Colonic mucosa (tissue), 4 donors: Measurements from ENCODE around the gene RGSL1. TPM values are rescaled to one million over a fixed set of nuclear protein-coding genes. Genes with fewer than 3 reads are reported as not detected.
A peak's percentile ranks its signal among the peaks of the same experiment; 100 is the strongest.

Experiments used
- DNase-seq: peaks from one replicate; pipeline ENCODE4 v3.0.0-alpha.2; 2020
- H3K27ac ChIP-seq: fragments of 200-600 bp; one replicate; pipeline ENCODE4 v1.8.0; 2021
- H3K27me3 ChIP-seq: fragments of 200-600 bp; one replicate; pipeline ENCODE4 v1.8.0; 2021
- H3K36me3 ChIP-seq: fragments of 200-600 bp; one replicate; pipeline ENCODE4 v1.8.0; 2021
- H3K4me1 ChIP-seq: fragments of 200-600 bp; one replicate; pipeline ENCODE4 v1.8.0; 2021; ENCODE audit warnings: mild to moderate bottlenecking
- H3K4me3 ChIP-seq: fragments of 200-600 bp; one replicate; pipeline ENCODE4 v1.8.0; 2021
- H3K9ac ChIP-seq, 2 donors: one replicate each; pipeline ENCODE4 v1.7.0; 2013; ENCODE audit warnings: control low read depth in 2 of 2, low read depth in 2 of 2, low read length in 2 of 2
- H3K9me3 ChIP-seq: fragments of 200-600 bp; one replicate; pipeline ENCODE4 v1.8.0; 2021
- intact Hi-C: fragments of 100-400 bp; cut with DNase I; formaldehyde crosslinking; loops from one replicate; pipeline ENCODE4 v1.14.1; 2022
- total RNA-seq, 2 donors: library from RNA; stranded (reverse); fragmentation: NEBNext Ultra II Directional in 1 of 2; extraction: Animal tissue kit (Norgen Biotek cat#: 25700) in 1 of 2; gene quantifications; one replicate each; pipeline ENCODE4 v1.2.1, GENCODE V29; 2021
- TF ChIP-seq, protein P1 (sequence below): fragments of 200-600 bp; IDR thresholded peaks from one replicate; pipeline ENCODE4 v1.8.0; 2022; ENCODE audit warnings: antibody characterized with exemption, mild to moderate bottlenecking
- donor health status: healthy.
- donor health status: DM: no; HTN: no; CAD: no.
- donor health status: DM: no; HTN: no; CAD: no.

The RGSL1 gene
- total RNA-seq, 2 donors from 2014 or later, result not detected

DNA sequence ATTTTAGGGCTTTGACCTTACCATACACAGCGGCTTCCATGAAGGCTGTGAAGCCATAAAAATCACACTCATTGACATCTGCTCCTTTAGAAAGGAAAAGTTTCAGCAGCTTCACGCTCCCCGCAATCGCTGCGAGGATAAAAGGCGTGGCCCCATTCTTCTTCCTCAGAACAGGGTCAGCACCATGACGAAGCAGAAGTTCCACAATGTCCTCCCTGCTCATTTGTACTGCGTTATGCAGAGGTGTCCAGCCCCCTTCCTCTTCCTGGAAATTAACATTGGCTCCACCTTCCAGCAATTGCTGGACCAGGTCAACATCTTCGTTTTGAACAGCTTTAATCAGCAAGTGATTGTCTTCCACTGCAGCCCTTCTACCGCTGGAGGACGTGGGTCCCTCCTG is 136.4 kb downstream of the RGSL1 start:
- H3K36me3 ChIP-seq, result no peaks in the 10 kb centered on the region

GRCh38 chr1:182587093-182587492 is 137.1 kb downstream of the RGSL1 start:
- H3K4me1 ChIP-seq, result peaks cover 7% of the 10 kb centered on the region
- H3K27me3 ChIP-seq, result no peaks in the 10 kb centered on the region
- TF ChIP-seq, protein P1, sequence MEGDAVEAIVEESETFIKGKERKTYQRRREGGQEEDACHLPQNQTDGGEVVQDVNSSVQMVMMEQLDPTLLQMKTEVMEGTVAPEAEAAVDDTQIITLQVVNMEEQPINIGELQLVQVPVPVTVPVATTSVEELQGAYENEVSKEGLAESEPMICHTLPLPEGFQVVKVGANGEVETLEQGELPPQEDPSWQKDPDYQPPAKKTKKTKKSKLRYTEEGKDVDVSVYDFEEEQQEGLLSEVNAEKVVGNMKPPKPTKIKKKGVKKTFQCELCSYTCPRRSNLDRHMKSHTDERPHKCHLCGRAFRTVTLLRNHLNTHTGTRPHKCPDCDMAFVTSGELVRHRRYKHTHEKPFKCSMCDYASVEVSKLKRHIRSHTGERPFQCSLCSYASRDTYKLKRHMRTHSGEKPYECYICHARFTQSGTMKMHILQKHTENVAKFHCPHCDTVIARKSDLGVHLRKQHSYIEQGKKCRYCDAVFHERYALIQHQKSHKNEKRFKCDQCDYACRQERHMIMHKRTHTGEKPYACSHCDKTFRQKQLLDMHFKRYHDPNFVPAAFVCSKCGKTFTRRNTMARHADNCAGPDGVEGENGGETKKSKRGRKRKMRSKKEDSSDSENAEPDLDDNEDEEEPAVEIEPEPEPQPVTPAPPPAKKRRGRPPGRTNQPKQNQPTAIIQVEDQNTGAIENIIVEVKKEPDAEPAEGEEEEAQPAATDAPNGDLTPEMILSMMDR, result no peak
- no peak overlapping the region for H3K27ac ChIP-seq
- DNase-seq, result no peak
- H3K9me3 ChIP-seq, result no peaks in the 10 kb centered on the region
- no peak overlapping the region for H3K9ac ChIP-seq
- intact Hi-C loops, result no loop called here
- H3K4me3 ChIP-seq, result no peak overlapping the region
- H3K36me3 ChIP-seq, result no peaks in the 10 kb centered on the region

More for the DNA sequence above, 136.4 kb downstream of the RGSL1 start:
- no peak overlapping the region for H3K27ac ChIP-seq
- H3K27me3 ChIP-seq, result no peaks in the 10 kb centered on the region
- H3K4me3 ChIP-seq, result no peak overlapping the region
- no peaks in the 10 kb centered on the region for H3K9me3 ChIP-seq
- DNase-seq, result peak; percentile 16
- intact Hi-C loops, result no loop called here
- TF ChIP-seq, protein P1, result no peak
- H3K4me1 ChIP-seq, result peaks cover 7% of the 10 kb centered on the region
- no peak overlapping the region for H3K9ac ChIP-seq

DNA sequence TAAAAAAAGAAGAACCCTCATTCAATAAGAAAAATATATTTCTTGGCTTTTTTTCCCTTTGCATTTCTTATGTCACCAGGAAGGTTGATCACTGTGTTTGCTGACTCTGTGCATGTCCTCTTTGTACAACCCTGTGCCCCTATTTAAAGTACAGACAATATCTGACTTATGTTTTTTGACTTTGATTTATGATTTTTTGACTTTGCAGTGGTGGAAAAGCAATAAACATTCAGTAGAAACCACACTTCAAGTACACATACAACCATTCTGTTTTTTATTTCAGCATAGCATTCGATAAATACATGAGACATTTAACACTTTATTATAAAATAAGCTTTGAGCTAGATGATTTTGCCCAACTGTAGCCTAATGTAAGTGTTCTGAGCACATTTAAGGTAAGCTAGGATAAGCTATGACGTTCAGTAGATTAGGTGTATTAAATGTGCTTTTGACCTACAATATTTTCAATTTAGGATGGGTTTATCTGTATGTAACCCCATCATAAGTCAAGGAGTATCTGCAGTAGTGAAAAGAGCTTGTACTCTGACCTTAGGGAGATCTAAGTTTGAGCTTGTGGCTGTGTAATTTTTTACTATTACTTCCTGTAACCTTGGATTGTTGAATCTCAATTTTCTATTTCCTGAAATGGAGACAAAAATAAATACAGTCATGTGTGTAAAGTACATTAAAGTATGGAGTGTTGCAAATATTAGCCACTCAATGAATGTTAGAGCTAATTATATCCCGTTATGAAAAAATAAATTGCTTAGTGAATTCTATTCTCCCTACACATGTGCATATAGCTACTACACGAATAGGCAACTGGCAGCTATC is 137.9 kb downstream of the RGSL1 start:
- peak overlapping the region; percentile 91 to 92 for H3K9ac ChIP-seq
- intact Hi-C loops, result no loop called here

DNA sequence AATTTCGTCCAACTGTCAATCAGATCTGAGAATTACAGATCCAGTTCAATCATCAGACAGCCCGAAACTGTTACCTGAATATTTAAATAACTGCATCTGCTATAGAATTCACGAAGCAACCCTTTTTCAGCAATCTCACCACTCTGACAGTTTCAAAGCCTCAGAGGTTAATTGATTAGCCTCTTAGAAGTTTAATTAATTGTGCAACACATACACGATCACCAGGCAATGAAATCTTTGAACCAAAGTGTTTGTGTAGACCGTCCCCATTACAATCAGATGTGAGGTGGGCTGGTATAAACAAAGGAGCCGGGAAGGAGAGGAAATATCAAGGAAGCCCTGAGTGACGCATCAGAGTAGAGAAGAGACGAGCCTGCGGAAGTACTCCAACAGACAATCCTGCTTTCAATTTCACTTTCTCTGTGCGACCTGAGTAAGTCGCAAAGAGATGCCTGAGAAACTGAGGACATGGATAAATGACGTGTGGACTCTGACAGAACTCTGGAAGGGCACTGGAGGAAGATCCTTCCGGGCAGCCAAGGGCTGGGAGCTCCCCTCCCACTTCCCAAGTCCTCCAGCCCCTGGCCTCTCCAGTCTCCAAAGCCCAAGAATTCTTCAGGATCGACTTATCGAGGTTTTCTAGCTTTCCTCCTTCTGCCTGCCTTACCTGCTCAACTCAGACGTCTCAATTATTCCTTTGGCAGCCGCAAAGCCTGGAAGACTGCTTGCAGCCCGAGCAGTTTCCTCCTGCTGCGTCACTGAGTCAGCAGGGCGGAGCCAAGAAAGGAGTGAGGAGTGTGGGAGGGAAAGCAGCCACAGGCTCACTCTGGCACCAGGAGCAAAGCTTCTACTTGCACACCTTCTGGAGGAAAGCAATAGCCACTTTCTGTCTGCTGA is 138.8 kb downstream of the RGSL1 start, which contains the start of gene RNASEL:
TSS of gene RNASEL (minus strand) at position 757 of the 897 bp plus-strand sequence. CDS start 2,450 bp downstream, outside the sequence.
- peak within 1 kb of the TSS; percentile 58 for H3K4me3 ChIP-seq
- intact Hi-C loops, result no loop called here
- peak; percentile 87 for DNase-seq

More for the DNA sequence above, 137.9 kb downstream of the RGSL1 start:
- Histone ChIP-seq H3K36me3 (no peaks in the 10 kb centered on the region), H3K27ac (peak overlapping the region; percentile 98), H3K4me1 (peaks cover 7% of the 10 kb centered on the region), H3K9me3 (no peaks in the 10 kb centered on the region), H3K27me3 (no peaks in the 10 kb centered on the region), H3K4me3 (peak overlapping the region; percentile 58)
- TF ChIP-seq, protein P1, result no peak
- peak; percentile 9 for DNase-seq

DNA sequence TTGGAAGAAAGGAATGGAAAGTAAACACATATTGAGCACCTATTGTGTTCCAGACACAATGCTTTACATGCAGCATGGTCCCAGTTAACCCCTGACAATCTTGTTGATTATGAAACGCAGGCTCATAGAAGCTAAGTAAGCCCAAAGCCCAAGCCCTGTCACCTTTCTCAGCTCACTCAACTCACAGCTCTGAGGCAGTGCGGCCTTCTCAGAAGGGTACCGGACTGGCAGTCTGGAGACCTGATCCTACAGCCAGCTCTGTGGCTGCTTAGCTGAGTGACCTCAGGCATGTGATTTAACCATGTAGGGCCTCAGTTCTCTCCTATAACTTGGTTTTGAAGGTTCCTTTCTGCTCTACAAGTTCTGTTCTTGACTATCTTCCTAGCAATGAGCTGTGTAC is 139.6 kb downstream of the RGSL1 start:
- Histone ChIP-seq H3K27me3 (no peaks in the 10 kb centered on the region), H3K4me1 (peaks cover 7% of the 10 kb centered on the region), H3K9ac (peak overlapping the region in 1 of 2 donors; percentile 91), H3K9me3 (no peaks in the 10 kb centered on the region), H3K36me3 (no peaks in the 10 kb centered on the region), H3K27ac (peak overlapping the region; percentile 98), H3K4me3 (peak overlapping the region; percentile 58)
- DNase-seq, result peak; percentile 22
- intact Hi-C loops, result no loop called here
- TF ChIP-seq, protein P1, result no peak

More for the DNA sequence above, 138.8 kb downstream of the RGSL1 start, which contains the start of gene RNASEL:
- TF ChIP-seq, protein P1, result no peak
- Histone ChIP-seq H3K9me3 (no peaks in the 10 kb centered on the region), H3K36me3 (no peaks in the 10 kb centered on the region), H3K27me3 (no peaks in the 10 kb centered on the region), H3K4me1 (peaks cover 7% of the 10 kb centered on the region), H3K9ac (peak within 1 kb of the TSS; percentile 91 to 92), H3K27ac (peak within 1 kb of the TSS; percentile 98)
